ENCODE data around the gene RAI14.

The RAI14 gene

DNA sequence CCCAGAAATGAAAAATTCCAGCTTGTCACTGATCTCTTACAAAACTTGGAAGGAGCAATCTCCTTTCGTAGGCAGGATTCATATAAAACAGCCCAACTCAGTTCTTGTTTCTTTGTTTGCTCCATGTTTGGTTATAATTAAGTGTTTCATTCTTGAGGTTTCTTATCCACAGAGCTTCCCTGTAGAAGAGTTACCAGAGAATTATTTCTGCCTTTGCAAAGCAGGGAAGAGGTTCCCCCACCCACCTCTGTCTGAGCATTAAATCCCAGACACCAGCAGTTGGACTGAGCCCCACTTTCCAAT is 34.1 kb upstream of the RAI14 start:
- TF ChIP-seq, protein P1, sequence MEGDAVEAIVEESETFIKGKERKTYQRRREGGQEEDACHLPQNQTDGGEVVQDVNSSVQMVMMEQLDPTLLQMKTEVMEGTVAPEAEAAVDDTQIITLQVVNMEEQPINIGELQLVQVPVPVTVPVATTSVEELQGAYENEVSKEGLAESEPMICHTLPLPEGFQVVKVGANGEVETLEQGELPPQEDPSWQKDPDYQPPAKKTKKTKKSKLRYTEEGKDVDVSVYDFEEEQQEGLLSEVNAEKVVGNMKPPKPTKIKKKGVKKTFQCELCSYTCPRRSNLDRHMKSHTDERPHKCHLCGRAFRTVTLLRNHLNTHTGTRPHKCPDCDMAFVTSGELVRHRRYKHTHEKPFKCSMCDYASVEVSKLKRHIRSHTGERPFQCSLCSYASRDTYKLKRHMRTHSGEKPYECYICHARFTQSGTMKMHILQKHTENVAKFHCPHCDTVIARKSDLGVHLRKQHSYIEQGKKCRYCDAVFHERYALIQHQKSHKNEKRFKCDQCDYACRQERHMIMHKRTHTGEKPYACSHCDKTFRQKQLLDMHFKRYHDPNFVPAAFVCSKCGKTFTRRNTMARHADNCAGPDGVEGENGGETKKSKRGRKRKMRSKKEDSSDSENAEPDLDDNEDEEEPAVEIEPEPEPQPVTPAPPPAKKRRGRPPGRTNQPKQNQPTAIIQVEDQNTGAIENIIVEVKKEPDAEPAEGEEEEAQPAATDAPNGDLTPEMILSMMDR (IDR thresholded peaks at IDR 0.05): no peak
- Histone ChIP-seq H3K4me3 (no peak overlapping the region), H3K4me1 (peaks cover 0 to 10% (median 0%) of the 10 kb centered on the region in 4 donors), H3K36me3 (no peaks in the 10 kb centered on the region), H3K27me3 (no peaks in the 10 kb centered on the region), H3K27ac (peak overlapping the region in 1 of 2 donors; percentile 6), H3K9me3 (no peaks in the 10 kb centered on the region)
- DNase-seq: no peak
- intact Hi-C loops (cut with DNase I; ENCODE audit: low total_unique reads): no loop called here

DNA sequence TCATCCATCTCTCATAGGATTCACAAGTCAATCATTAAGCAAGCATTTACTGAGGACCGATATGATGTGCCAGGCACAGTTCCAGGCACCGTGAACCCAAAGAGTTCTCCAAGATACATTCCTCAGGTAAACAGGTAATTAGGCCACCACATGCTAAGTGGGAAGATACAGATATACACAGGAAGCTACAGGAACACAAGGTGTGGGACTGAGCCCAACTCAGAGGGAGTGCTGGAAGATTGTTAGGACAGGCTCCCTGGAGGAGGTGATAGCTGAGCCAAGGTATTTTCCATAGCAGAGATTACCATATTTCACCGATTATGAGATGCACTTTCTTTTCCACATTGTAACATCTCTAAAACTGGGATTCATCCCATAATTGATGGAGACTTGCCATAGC is 31.4 kb upstream of the RAI14 start:
- intact Hi-C loops (cut with DNase I; ENCODE audit: low total_unique reads): no loop called here
- no peaks in the 10 kb centered on the region for H3K27me3 ChIP-seq
- TF ChIP-seq, protein P1 (IDR thresholded peaks at IDR 0.05): no peak
- no peaks in the 10 kb centered on the region for H3K36me3 ChIP-seq
- H3K4me3 ChIP-seq: no peak overlapping the region
- H3K4me1 ChIP-seq: peaks cover 0 to 10% (median 0%) of the 10 kb centered on the region in 4 donors
- no peak overlapping the region for H3K27ac ChIP-seq
- H3K9me3 ChIP-seq: no peaks in the 10 kb centered on the region
- DNase-seq: no peak

DNA sequence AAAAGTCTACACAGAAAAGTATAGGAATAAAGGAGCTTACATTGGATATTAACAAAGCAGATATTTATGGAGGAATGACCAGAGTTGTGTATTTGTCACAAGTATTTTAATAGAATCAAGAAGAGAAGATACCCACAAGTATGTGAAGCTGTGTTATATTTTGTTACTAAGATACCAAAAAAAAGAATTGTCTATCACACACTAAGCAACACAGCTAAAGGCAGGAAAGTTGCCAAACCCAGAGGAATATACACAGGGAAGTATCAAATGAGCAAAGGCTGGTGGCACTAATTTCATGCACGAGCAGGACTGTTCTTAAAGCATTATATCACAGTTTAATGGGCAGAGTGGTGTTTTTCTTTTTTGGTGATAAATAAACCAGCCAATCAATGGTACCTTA is 30.9 kb upstream of the RAI14 start:
- H3K9me3 ChIP-seq: no peaks in the 10 kb centered on the region
- H3K27ac ChIP-seq: no peak overlapping the region
- TF ChIP-seq, protein P1 (IDR thresholded peaks at IDR 0.05): no peak
- no peaks in the 10 kb centered on the region for H3K27me3 ChIP-seq
- no peaks in the 10 kb centered on the region for H3K36me3 ChIP-seq
- DNase-seq: no peak
- intact Hi-C loops (cut with DNase I; ENCODE audit: low total_unique reads): no loop called here
- peaks cover 0 to 10% (median 0%) of the 10 kb centered on the region in 4 donors for H3K4me1 ChIP-seq
- H3K4me3 ChIP-seq: no peak overlapping the region

DNA sequence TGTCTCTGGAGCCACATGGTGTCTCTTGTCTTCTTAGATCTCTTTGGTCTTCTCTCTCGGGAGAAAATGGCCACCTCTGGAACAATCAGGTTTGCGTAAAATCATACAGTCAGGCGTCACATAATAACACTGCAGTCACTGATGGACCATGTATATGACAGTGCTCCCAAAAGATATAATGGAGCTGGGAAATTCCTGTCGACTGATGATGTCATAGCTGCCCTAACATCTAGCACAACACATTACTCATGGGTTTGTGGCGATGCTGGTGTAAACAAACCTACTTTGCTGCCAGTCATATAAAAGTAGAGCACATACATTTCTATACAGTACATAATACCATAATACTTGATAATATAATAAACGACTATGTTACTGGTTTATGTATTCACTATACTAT is 30.1 kb upstream of the RAI14 start:
- H3K27ac ChIP-seq: no peak overlapping the region
- DNase-seq: no peak
- H3K4me1 ChIP-seq: peaks cover 0 to 10% (median 0%) of the 10 kb centered on the region in 4 donors
- H3K36me3 ChIP-seq: no peaks in the 10 kb centered on the region
- intact Hi-C loops (cut with DNase I; ENCODE audit: low total_unique reads): no loop called here
- H3K9me3 ChIP-seq: peaks cover 0 to 1% (median 0%) of the 10 kb centered on the region in 3 donors
- TF ChIP-seq, protein P1 (IDR thresholded peaks at IDR 0.05): no peak
- no peak overlapping the region for H3K4me3 ChIP-seq
- no peaks in the 10 kb centered on the region for H3K27me3 ChIP-seq

DNA sequence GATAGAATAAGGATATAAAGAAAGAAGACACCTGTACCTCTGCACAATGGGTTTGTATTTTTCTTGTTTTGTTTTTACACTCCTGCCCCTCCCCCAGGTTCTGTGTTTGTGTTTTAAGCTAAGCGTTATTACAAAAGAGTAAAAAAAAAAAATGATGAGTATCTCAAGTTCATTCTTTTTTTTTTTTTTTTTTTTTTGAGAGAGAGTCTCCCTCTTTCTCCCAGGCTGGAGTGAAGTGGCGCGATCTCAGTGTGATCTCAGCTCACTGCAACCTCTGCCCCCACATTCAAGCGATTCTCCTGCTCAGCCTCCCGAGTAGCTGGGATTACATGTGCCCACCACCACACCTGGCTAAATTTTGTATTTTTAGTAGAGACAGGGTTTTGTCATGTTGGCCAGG is 29.4 kb upstream of the RAI14 start:
- Histone ChIP-seq H3K4me1 (peaks cover 0 to 7% (median 0%) of the 10 kb centered on the region in 4 donors), H3K4me3 (no peak overlapping the region), H3K36me3 (no peaks in the 10 kb centered on the region), H3K27ac (no peak overlapping the region), H3K9me3 (peaks cover 0 to 5% (median 3%) of the 10 kb centered on the region in 3 donors), H3K27me3 (no peaks in the 10 kb centered on the region)
- intact Hi-C loops (cut with DNase I; ENCODE audit: low total_unique reads): no loop called here
- DNase-seq: no peak
- TF ChIP-seq, protein P1 (IDR thresholded peaks at IDR 0.05): no peak

DNA sequence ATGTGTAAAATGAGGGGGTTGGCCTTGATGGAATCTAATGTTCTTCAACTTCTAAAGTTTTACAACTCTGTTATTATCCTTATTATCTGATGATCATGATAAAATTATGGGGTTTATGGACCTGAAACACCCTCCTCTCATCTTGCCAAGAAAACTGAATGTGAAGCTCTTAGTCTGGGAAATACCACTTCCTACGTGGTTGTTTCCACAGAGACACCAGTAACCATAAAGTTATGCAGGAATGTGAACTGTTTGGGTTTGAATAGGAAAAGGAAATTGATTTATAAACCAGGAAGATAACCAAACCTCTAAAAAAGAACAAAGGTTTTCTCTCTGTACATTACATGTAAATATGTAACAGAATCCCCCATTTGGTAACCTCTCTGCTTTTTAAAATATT is 28.3 kb upstream of the RAI14 start:
- Histone ChIP-seq H3K36me3 (no peaks in the 10 kb centered on the region), H3K27me3 (no peaks in the 10 kb centered on the region), H3K27ac (no peak overlapping the region), H3K4me3 (no peak overlapping the region), H3K4me1 (no peaks in the 10 kb centered on the region), H3K9me3 (peaks cover 0 to 5% (median 3%) of the 10 kb centered on the region in 3 donors)
- intact Hi-C loops (cut with DNase I; ENCODE audit: low total_unique reads): no loop called here
- TF ChIP-seq, protein P1 (IDR thresholded peaks at IDR 0.05): no peak
- DNase-seq: no peak

All from tibial artery (tissue), 4 donors.